ENCODE data around the gene BEGAIN. TPM values are rescaled to one million over a fixed set of nuclear protein-coding genes. Genes with fewer than 3 reads are reported as not detected.

The BEGAIN gene
- polyA plus RNA-seq, 3 donors, result 0.34 to 11.7 (median 0.85) TPM

DNA sequence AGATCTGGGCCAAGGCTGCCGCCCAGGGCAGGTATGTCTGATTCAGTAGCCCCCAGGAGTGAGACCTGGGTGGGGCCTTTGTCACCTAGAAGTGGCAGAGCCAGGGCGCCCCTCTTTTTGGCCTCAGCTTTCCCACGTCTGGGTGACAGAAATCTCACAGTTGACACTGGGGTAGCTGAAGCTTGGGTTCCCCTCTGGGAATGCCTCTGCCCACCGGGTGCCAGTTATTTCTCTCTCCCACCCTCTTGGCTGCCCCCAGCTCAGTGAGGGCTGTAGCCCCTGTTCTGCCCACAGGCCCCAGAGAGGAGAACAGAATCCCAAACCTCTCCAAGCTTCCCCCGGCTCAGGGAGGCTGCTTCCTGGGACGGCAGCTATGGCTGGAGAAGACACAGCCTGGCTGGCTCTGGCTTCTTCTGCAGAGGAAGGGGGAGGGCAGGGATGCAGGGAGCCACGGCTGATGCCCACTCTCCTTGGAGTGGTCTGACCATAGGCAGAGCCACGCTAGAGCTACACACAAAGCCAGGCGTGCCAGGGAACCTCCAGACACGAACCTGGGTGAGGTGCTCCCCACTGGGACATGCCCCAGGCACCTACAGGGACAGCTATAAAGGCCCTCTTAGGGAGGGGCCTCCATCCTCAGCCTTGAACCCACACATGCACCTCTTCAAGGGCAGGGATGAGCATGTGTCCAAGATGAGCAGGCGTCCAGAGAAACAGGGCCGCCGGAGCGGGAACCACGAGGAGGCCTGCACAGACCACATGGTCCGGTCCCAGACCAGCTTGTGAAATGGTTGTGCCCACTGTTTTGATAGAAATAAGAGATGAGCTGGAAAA lies 51.7 kb downstream of the BEGAIN start:
- WGBS, 3 donors, result 73 to 88% (median 87%) methylated on average over 16 of the region's 16 CpGs
- H3K27ac ChIP-seq (ENCODE audit: low read depth, low read length), result no peak overlapping the region

GRCh38 chr14:100534528-100535286 lies 52.5 kb downstream of the BEGAIN start:
- 39 to 66% (median 63%) methylated on average over 11 to 13 of the region's 13 CpGs for WGBS, 3 donors
- H3K27ac ChIP-seq (ENCODE audit: low read depth, low read length), result no peak overlapping the region

DNA sequence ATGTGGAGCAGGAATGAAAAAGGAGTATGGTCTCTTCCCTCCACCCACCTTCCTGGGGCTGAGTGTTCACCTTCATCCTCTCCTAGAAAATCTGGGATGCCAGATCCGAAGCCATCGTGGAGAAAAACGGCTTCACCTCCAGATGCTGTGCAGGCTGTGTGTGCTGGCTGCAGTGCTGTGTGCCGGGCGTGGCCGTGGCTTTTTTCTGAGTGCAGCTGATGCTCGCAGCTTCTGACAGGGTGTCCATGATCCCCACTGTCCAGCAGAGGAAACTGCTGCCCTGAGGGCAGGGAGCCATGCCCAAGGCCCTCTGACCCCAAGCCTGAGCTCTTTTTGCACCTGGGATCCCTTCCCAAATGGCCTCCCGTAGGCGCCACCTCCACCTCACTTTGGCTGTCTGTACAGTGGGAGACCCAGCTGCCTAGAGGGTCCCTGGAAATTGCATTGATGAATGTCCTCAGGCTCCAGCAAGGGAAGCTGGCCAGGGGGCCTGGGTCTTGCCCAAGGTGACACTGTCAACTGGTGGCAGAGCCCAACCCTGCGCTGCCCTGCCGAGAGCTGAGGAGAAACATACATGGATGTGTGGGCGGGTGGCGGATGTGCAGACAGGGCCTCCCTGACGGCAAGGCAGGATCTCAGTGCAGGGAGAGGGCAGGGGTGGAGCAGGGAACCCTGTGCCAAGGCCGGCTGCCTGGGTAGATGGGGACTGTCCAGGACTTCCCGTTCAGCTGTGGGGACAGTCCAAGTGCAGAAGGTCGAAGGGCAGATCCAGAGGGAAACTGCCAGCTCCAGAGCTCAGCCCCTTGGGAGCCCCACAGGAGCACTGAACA lies 53.3 kb downstream of the BEGAIN start:
- no peak overlapping the region for H3K27ac ChIP-seq (ENCODE audit: low read depth, low read length)
- WGBS, 3 donors, result 36 to 60% (median 48%) methylated on average over 17 of the region's 17 CpGs

GRCh38 chr14:100532906-100533655 lies 54.1 kb downstream of the BEGAIN start:
- no peak overlapping the region for H3K27ac ChIP-seq (ENCODE audit: low read depth, low read length)
- 32 to 53% (median 42%) methylated on average over 10 to 11 of the region's 11 CpGs for WGBS, 3 donors

- H3K27ac ChIP-seq (ENCODE audit: low read depth, low read length), result no peak overlapping the region
- 55 to 76% (median 74%) methylated on average over 12 of the region's 12 CpGs for WGBS, 3 donors
These were observed 54.9 kb downstream of the BEGAIN start for GRCh38 chr14:100532154-100532861.

- no peak overlapping the region for H3K27ac ChIP-seq (ENCODE audit: low read depth, low read length)
- 80 to 92% (median 87%) methylated on average over 15 to 16 of the region's 16 CpGs for WGBS, 3 donors
These were observed 55.8 kb downstream of the BEGAIN start for GRCh38 chr14:100531152-100532121.

- no peak overlapping the region for H3K27ac ChIP-seq (ENCODE audit: low read depth, low read length)
- WGBS, 3 donors, result 94 to 98% (median 96%) methylated on average over 12 to 13 of the region's 13 CpGs
These were observed 56.7 kb downstream of the BEGAIN start for GRCh38 chr14:100530270-100531072.

GRCh38 chr14:100529561-100530031 lies 57.6 kb downstream of the BEGAIN start:
- WGBS, 3 donors, result 95 to 97% (median 96%) methylated on average over 21 of the region's 21 CpGs
- H3K27ac ChIP-seq (ENCODE audit: low read depth, low read length), result no peak overlapping the region

DNA sequence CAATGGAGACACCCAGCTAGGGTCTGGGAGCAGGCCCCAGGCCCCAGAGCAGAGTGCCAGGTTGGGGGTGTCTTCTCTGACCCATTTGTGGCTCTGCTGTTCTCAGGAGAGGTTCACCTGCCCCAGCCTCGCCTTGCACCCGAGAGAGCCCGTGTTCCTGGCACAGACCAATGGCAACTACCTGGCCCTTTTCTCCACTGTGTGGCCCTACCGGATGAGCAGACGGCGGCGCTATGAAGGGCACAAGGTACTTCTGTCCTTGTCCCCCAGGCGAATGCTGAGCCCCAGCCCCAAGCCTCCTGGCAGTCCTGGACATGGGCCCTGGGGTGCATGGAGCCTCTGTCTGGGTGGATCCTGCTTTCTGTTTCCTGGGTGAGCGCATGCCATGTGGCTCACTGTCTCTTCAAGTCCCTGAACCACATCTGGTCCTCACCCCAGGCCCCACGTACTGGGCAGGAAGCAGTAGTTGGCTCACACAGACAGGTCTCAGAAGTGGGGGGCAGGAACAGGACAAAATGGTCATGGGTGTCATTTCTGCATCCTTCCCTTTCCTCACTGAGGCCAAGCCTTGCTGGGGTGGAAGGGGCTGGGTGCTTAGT lies 58.2 kb downstream of the BEGAIN start:
- 88 to 95% (median 89%) methylated on average over 10 of the region's 10 CpGs for WGBS, 3 donors
- no peak overlapping the region for H3K27ac ChIP-seq (ENCODE audit: low read depth, low read length)

DNA sequence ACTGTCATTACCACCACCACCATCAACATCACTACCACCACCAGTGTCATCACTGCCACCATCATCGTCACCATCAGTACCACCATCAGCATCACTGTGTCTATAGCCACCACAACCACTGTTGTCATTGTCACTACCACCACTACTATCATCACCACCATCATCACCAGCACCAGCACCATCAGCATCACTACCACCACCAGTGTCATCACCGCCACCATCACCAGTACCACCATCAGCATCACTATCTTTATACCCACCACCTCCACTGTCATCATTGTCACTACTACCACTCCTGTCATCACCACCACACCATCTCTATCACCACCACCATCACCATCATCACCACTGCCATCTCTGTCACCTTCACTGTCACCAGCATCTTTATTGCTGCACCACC lies 60.6 kb downstream of the BEGAIN start:
- no peak overlapping the region for H3K27ac ChIP-seq (ENCODE audit: low read depth, low read length)
- 94 to 97% (median 97%) methylated on average over 2 of the region's 2 CpGs for WGBS, 3 donors

DNA sequence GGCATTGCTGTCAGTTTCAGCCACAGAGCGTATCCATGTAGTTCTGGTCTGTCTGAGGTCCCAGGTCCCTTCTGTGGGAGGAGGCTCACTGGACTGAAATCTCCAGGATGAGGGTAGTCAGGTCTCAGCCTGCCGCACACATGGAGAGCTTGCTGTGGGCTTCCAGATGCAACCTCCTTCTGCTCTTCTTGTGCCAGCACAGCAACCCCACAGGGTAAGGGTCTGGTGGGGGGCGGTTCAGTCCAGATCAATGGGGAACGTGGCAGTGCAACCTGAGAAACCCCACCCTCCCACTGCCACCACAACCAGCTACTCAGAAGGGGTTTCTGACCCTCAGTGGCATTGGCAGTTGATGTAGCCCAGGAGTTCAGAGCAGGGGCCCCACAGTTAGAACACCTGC lies 61.2 kb downstream of the BEGAIN start:
- 93 to 95% (median 95%) methylated on average over 4 of the region's 4 CpGs for WGBS, 3 donors
- no peak overlapping the region for H3K27ac ChIP-seq (ENCODE audit: low read depth, low read length)

DNA sequence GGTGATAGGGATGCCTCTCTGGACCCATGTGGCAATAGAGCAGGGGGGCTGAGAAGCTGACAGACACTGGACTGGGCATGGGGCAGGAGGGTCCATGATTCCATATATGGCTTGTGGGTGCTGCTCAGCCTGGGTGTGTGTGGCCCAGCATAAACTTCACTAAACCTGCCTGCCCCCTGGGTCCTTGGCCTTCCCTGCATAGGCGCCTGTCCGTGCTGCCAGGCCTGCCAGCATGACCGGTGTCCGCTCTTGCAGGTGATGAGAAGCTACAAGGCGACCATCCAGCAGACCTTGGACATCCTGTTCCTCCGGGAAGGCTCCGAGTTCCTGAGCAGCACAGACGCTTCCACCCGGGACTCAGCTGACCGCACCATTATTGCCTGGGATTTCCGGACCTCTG lies 61.6 kb downstream of the BEGAIN start:
- H3K27ac ChIP-seq (ENCODE audit: low read depth, low read length), result no peak overlapping the region
- WGBS, 3 donors, result 89 to 92% (median 90%) methylated on average over 11 of the region's 11 CpGs

- H3K27ac ChIP-seq (ENCODE audit: low read depth, low read length), result no peak overlapping the region
- WGBS, 3 donors, result 20 to 73% (median 68%) methylated on average over 8 of the region's 8 CpGs
These were observed 62.3 kb downstream of the BEGAIN start for GRCh38 chr14:100524933-100525243.

- 75 to 87% (median 83%) methylated on average over 12 of the region's 12 CpGs for WGBS, 3 donors
- no peak overlapping the region for H3K27ac ChIP-seq (ENCODE audit: low read depth, low read length)
These were observed 62.8 kb downstream of the BEGAIN start for GRCh38 chr14:100524233-100524932.

DNA sequence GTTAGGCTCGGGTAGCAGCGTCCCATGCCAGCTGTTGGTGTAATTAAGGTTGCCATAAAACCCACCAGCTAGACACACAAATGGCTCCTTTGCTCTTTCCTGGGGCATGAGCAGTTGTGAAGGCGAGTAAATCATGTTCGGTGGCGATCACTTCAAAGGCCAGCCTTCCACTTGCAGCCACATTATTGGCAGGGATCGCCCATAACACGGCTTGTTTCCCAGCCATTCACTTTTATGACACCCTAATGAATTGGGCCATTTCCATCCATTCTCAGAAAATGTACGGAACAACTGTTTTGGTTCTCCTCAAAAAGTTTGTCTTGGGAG lies 63.4 kb downstream of the BEGAIN start:
- H3K27ac ChIP-seq (ENCODE audit: low read depth, low read length), result no peak overlapping the region
- whole genome bisulfite sequencing, 3 donors, result 85 to 88% (median 86%) methylated on average over 8 of the region's 8 CpGs

Measured in adipose tissue (tissue), 3 donors.